Breast epithelium (tissue), 3 donors: ENCODE results near the gene MC3R.

Experiments
- CTCF ChIP-seq, 3 donors: fragments of 450-650 bp; IDR thresholded peaks; one replicate each; pipeline ENCODE4 v1.5.1; 2016 to 2017; ENCODE audit warnings: antibody characterized with exemption in 3 of 3, mild to moderate bottlenecking in 3 of 3, moderate library complexity in 3 of 3
- POLR2AphosphoS5 ChIP-seq, 3 donors: sonication (generic); formaldehyde crosslinking; IDR thresholded peaks; one replicate each; pipeline ENCODE4 v1.6.1; 2017; ENCODE audit warnings: antibody characterized with exemption in 3 of 3

- no peak for TF ChIP-seq CTCF (IDR thresholded peaks at IDR 0.05)
- TF ChIP-seq POLR2AphosphoS5 (IDR thresholded peaks at IDR 0.05), result no peak
Observed at GRCh38 chr20:56200456-56200855, 48.1 kb upstream of the MC3R start.
